ENCODE measurements around the gene LRRC7.

The LRRC7 gene

GRCh38 chr1:70150444-70150843, 582.7 kb downstream of the LRRC7 start:
- Histone ChIP-seq H3K4me3 (ENCODE audit: low read length) (no peak overlapping the region), H3K9me3 (ENCODE audit: low read length) (no peaks in the 10 kb centered on the region), H3K4me1 (ENCODE audit: insufficient read depth, low read length) (no peaks in the 10 kb centered on the region), H3K36me3 (ENCODE audit: insufficient read depth, low read length) (peaks cover 35% of the 10 kb centered on the region), H2AFZ (ENCODE audit: low read depth, low read length) (no peak overlapping the region), H3K27me3 (ENCODE audit: insufficient read depth, low read length) (no peaks in the 10 kb centered on the region)

GRCh38 chr1:70153739-70154138, 586.0 kb downstream of the LRRC7 start:
- peaks cover 27% of the 10 kb centered on the region for H3K36me3 ChIP-seq (ENCODE audit: insufficient read depth, low read length)
- no peak overlapping the region for H2AFZ ChIP-seq (ENCODE audit: low read depth, low read length)
- no peaks in the 10 kb centered on the region for H3K4me1 ChIP-seq (ENCODE audit: insufficient read depth, low read length)
- no peaks in the 10 kb centered on the region for H3K27me3 ChIP-seq (ENCODE audit: insufficient read depth, low read length)
- H3K4me3 ChIP-seq (ENCODE audit: low read length) = no peak overlapping the region
- no peaks in the 10 kb centered on the region for H3K9me3 ChIP-seq (ENCODE audit: low read length)

- no peak overlapping the region for H2AFZ ChIP-seq (ENCODE audit: low read depth, low read length)
- peaks cover 3% of the 10 kb centered on the region for H3K9me3 ChIP-seq (ENCODE audit: low read length)
- no peak overlapping the region for H3K4me3 ChIP-seq (ENCODE audit: low read length)
- peaks cover 21% of the 10 kb centered on the region for H3K36me3 ChIP-seq (ENCODE audit: insufficient read depth, low read length)
- no peaks in the 10 kb centered on the region for H3K4me1 ChIP-seq (ENCODE audit: insufficient read depth, low read length)
- no peaks in the 10 kb centered on the region for H3K27me3 ChIP-seq (ENCODE audit: insufficient read depth, low read length)
These were observed 588.9 kb downstream of the LRRC7 start for GRCh38 chr1:70156529-70157120.

- H3K4me3 ChIP-seq (ENCODE audit: low read length) = no peak overlapping the region
- peaks cover 19% of the 10 kb centered on the region for H3K36me3 ChIP-seq (ENCODE audit: insufficient read depth, low read length)
- no peak overlapping the region for H2AFZ ChIP-seq (ENCODE audit: low read depth, low read length)
- no peaks in the 10 kb centered on the region for H3K27me3 ChIP-seq (ENCODE audit: insufficient read depth, low read length)
- no peaks in the 10 kb centered on the region for H3K4me1 ChIP-seq (ENCODE audit: insufficient read depth, low read length)
- H3K9me3 ChIP-seq (ENCODE audit: low read length) = peaks cover 3% of the 10 kb centered on the region
These were observed 596.6 kb downstream of the LRRC7 start for GRCh38 chr1:70164350-70164749.

- H3K4me1 ChIP-seq (ENCODE audit: insufficient read depth, low read length) = no peaks in the 10 kb centered on the region
- H3K36me3 ChIP-seq (ENCODE audit: insufficient read depth, low read length) = peaks cover 22% of the 10 kb centered on the region
- no peaks in the 10 kb centered on the region for H3K27me3 ChIP-seq (ENCODE audit: insufficient read depth, low read length)
- no peak overlapping the region for H2AFZ ChIP-seq (ENCODE audit: low read depth, low read length)
- H3K9me3 ChIP-seq (ENCODE audit: low read length) = peaks cover 3% of the 10 kb centered on the region
- H3K4me3 ChIP-seq (ENCODE audit: low read length) = no peak overlapping the region
These were observed 600.6 kb downstream of the LRRC7 start for GRCh38 chr1:70168283-70168682.

GRCh38 chr1:70169018-70169839, 601.5 kb downstream of the LRRC7 start:
- Histone ChIP-seq H3K27me3 (ENCODE audit: insufficient read depth, low read length) (no peaks in the 10 kb centered on the region), H3K4me1 (ENCODE audit: insufficient read depth, low read length) (no peaks in the 10 kb centered on the region), H2AFZ (ENCODE audit: low read depth, low read length) (no peak overlapping the region), H3K9me3 (ENCODE audit: low read length) (peaks cover 3% of the 10 kb centered on the region), H3K4me3 (ENCODE audit: low read length) (no peak overlapping the region), H3K36me3 (ENCODE audit: insufficient read depth, low read length) (peaks cover 22% of the 10 kb centered on the region)

GRCh38 chr1:70171512-70171911, 603.8 kb downstream of the LRRC7 start:
- Histone ChIP-seq H2AFZ (ENCODE audit: low read depth, low read length) (no peak overlapping the region), H3K9me3 (ENCODE audit: low read length) (peaks cover 3% of the 10 kb centered on the region), H3K27me3 (ENCODE audit: insufficient read depth, low read length) (no peaks in the 10 kb centered on the region), H3K4me3 (ENCODE audit: low read length) (no peak overlapping the region), H3K36me3 (ENCODE audit: insufficient read depth, low read length) (peaks cover 18% of the 10 kb centered on the region), H3K4me1 (ENCODE audit: insufficient read depth, low read length) (no peaks in the 10 kb centered on the region)

Measured in neuron (in vitro differentiated cells).